GM12878 (cell line): Measurements from ENCODE around the gene ABI3. TPM values are rescaled to one million over a fixed set of nuclear protein-coding genes. Genes with fewer than 3 reads are reported as not detected.
A peak's percentile ranks its signal among the peaks of the same experiment; 100 is the strongest.

Experiments
- ATAC-seq: fragments of 200-7000 bp; cut with Tn5 transposase; 3 replicates; pipeline ENCODE4 v1.9.1; 2020; ENCODE audit warnings: mild to moderate bottlenecking, moderate library complexity
- BruUV-seq: library from RNA; stranded (reverse); fragments of 400-500 nt; replicated peaks from 2 replicates; lab custom pipeline; 2021; lab: Mats Ljungman, UMichigan
- CTCF ChIA-PET: fragments of 300-600 bp; sonication (Branson Sonifier 250); formaldehyde crosslinking; extraction: SDS; loops from one replicate; lab custom pipeline; 2021; ENCODE audit warnings: inconsistent platforms; lab: Yijun Ruan, JAX
- POLR2A ChIA-PET: fragments of 350-600 bp; formaldehyde crosslinking; extraction: SDS; loops from one replicate; lab custom pipeline; 2021; ENCODE audit warnings: inconsistent platforms; lab: Charles Lee
- RAD21 ChIA-PET: fragments of 300-600 bp; sonication (Branson Sonifier 250); formaldehyde crosslinking; loops from one replicate; lab custom pipeline; 2023; ENCODE audit warnings: antibody characterized with exemption; ENCODE audit not compliant: unreplicated experiment; lab: Charles Lee
- SMC1A ChIA-PET: fragments of 300-600 bp; sonication (Branson Sonifier 250); formaldehyde crosslinking; loops from one replicate; lab custom pipeline; 2023; ENCODE audit not compliant: unreplicated experiment, uncharacterized antibody; lab: Charles Lee
- DNase-seq: peaks from one replicate; pipeline ENCODE4 v3.0.0-alpha.2; 2011; ENCODE audit warnings: low read depth, low spot score
- FAIRE-seq: peaks from 3 replicates; lab custom pipeline; 2011; peaks lifted over from hg19 to GRCh38; lab: Jason Lieb, UNC
- H2AFZ ChIP-seq: 2 replicates; pipeline ENCODE4 v1.6.0; 2011; ENCODE audit warnings: low read depth, low read length, control low read depth; ENCODE audit not compliant: control insufficient read depth
- H3K27ac ChIP-seq: 2 replicates; pipeline ENCODE4 v1.5.1; 2011; ENCODE audit warnings: control low read depth; ENCODE audit not compliant: control insufficient read depth, insufficient read depth
- H3K27me3 ChIP-seq, 2 experiments: replicated peaks in 1 of 2; 2 replicates each; pipeline versions ENCODE4 v1.6.0 to v1.6.1; 2011; ENCODE audit warnings: low read length in 1 of 2; ENCODE audit not compliant: control insufficient read depth in 2 of 2, insufficient read depth in 2 of 2
- H3K36me3 ChIP-seq, 2 experiments: 2 replicates each; pipeline ENCODE4 v1.5.1; 2011; ENCODE audit warnings: low read length in 1 of 2; ENCODE audit not compliant: control insufficient read depth in 2 of 2, insufficient read depth in 2 of 2
- H3K4me1 ChIP-seq: 2 replicates; pipeline ENCODE4 v1.6.1; 2011; ENCODE audit warnings: mild to moderate bottlenecking, low read length, moderate library complexity, mixed read lengths; ENCODE audit not compliant: control insufficient read depth, insufficient read depth
- H3K4me2 ChIP-seq: 2 replicates; pipeline ENCODE4 v1.6.0; 2011; ENCODE audit warnings: control low read depth; ENCODE audit not compliant: control insufficient read depth, insufficient read depth
- H3K4me3 ChIP-seq: fragments of 200-600 bp; sonication (generic); 2 replicates; pipeline ENCODE4 v1.5.1; 2016
- H3K79me2 ChIP-seq: 2 replicates; pipeline ENCODE4 v1.6.0; 2011; ENCODE audit warnings: low read length; ENCODE audit not compliant: control insufficient read depth, insufficient read depth
- H3K9ac ChIP-seq: 2 replicates; pipeline ENCODE4 v1.8.0; 2011; ENCODE audit warnings: low read length, control low read depth, mixed read lengths; ENCODE audit not compliant: control insufficient read depth, insufficient read depth
- H3K9me3 ChIP-seq: replicated peaks from 3 replicates; pipeline ENCODE4 v1.5.1; 2011; ENCODE audit warnings: mild to moderate bottlenecking, low read length; ENCODE audit not compliant: control insufficient read depth, insufficient read depth
- H4K20me1 ChIP-seq: 2 replicates; pipeline ENCODE4 v1.6.0; 2011; ENCODE audit not compliant: control insufficient read depth, insufficient read depth
- ASH2L ChIP-seq: fragments of 300-600, 200-600 bp; sonication (generic); IDR thresholded peaks from 2 replicates; pipeline ENCODE4 v1.6.1; 2017; ENCODE audit warnings: low read depth, mild to moderate bottlenecking, borderline replicate concordance
- ATF3 ChIP-seq: IDR thresholded peaks from 2 replicates; pipeline ENCODE4 v1.6.1; 2011; ENCODE audit warnings: low read depth, mild to moderate bottlenecking, low read length, moderate library complexity, borderline replicate concordance; ENCODE audit errors: extremely low read depth
- BCL11A ChIP-seq: IDR thresholded peaks from 2 replicates; pipeline ENCODE4 v1.6.1; 2011; ENCODE audit warnings: low read depth, low read length
- CTCF ChIP-seq, 3 experiments: IDR thresholded peaks in 2 of 3; conservative IDR thresholded peaks in 1 of 3; 2 replicates each; pipeline ENCODE4 v1.5.1; 2011; ENCODE audit warnings: low read depth in 3 of 3, low read length in 3 of 3, mild to moderate bottlenecking in 3 of 3, control low read depth in 2 of 3, moderate library complexity in 2 of 3, inconsistent platforms in 1 of 3, mixed read lengths in 1 of 3; ENCODE audit not compliant: control insufficient read depth in 2 of 3, insufficient read depth in 1 of 3; ENCODE audit errors: extremely low read depth in 1 of 3
- FOS ChIP-seq: IDR thresholded peaks from 3 replicates; pipeline ENCODE4 v1.6.1; 2011; ENCODE audit warnings: borderline replicate concordance; ENCODE audit not compliant: insufficient read length; ENCODE audit errors: extremely low read depth
- GABPA ChIP-seq: IDR thresholded peaks from 2 replicates; pipeline ENCODE4 v1.6.1; 2014; ENCODE audit warnings: antibody characterized with exemption, low read depth, mild to moderate bottlenecking, inconsistent platforms
- HCFC1 ChIP-seq: fragments of 150-350 bp; IDR thresholded peaks from 2 replicates; pipeline ENCODE4 v1.6.1; 2014; ENCODE audit warnings: low read length
- HDAC2 ChIP-seq: fragments of 200-600 bp; sonication (generic); IDR thresholded peaks from 2 replicates; pipeline ENCODE4 v1.6.1; 2017
- IKZF1 ChIP-seq: fragments of 450-650 bp; conservative IDR thresholded peaks from 2 replicates; pipeline ENCODE4 v1.6.1; 2017; ENCODE audit warnings: antibody characterized with exemption, mild to moderate bottlenecking
- KAT2A ChIP-seq: conservative IDR thresholded peaks from 2 replicates; pipeline ENCODE4 v1.6.1; 2011; ENCODE audit warnings: low read depth, low read length; ENCODE audit not compliant: control insufficient read depth
- NBN ChIP-seq: fragments of 450-650 bp; IDR thresholded peaks from 2 replicates; pipeline ENCODE4 v1.6.1; 2016
- NFXL1 ChIP-seq: fragments of 450-650 bp; IDR thresholded peaks from 2 replicates; pipeline ENCODE4 v1.6.1; 2017; ENCODE audit warnings: antibody characterized with exemption, mild to moderate bottlenecking, borderline replicate concordance
- NR2F1 ChIP-seq: fragments of 450-650 bp; conservative IDR thresholded peaks from 2 replicates; pipeline ENCODE4 v1.6.1; 2017; ENCODE audit warnings: mild to moderate bottlenecking
- PKNOX1 ChIP-seq: fragments of 450-650 bp; IDR thresholded peaks from 2 replicates; pipeline ENCODE4 v1.6.1; 2016; ENCODE audit warnings: mild to moderate bottlenecking
- POLR2AphosphoS2 ChIP-seq: IDR thresholded peaks from 2 replicates; pipeline ENCODE4 v1.6.1; 2011; ENCODE audit warnings: low read depth, mild to moderate bottlenecking, low read length, improper control_type of control experiment, moderate library complexity
- RBBP5 ChIP-seq: fragments of 200-600 bp; sonication (generic); conservative IDR thresholded peaks from 2 replicates; pipeline ENCODE4 v1.6.1; 2016
- RCOR1 ChIP-seq: conservative IDR thresholded peaks from 2 replicates; pipeline ENCODE4 v1.6.1; 2012; ENCODE audit warnings: low read depth, low read length, improper control_type of control experiment
- SMARCA5 ChIP-seq: fragments of 450-650 bp; IDR thresholded peaks from 2 replicates; pipeline ENCODE4 v1.6.1; 2017; ENCODE audit warnings: mild to moderate bottlenecking
- SMC3 ChIP-seq: IDR thresholded peaks from 2 replicates; pipeline ENCODE4 v1.6.1; 2011; ENCODE audit warnings: low read length, improper control_type of control experiment, borderline replicate concordance
- SP1 ChIP-seq: IDR thresholded peaks from one replicate; pipeline ENCODE4 v1.6.1; 2011; ENCODE audit warnings: low read depth, low read length
- TAF1 ChIP-seq: IDR thresholded peaks from 2 replicates; pipeline ENCODE4 v1.6.1; 2011; ENCODE audit warnings: mild to moderate bottlenecking, low read depth, low read length, borderline replicate concordance
- YY1 ChIP-seq: IDR thresholded peaks from 2 replicates; pipeline ENCODE4 v1.6.1; 2011; ENCODE audit warnings: low read depth, mild to moderate bottlenecking, low read length
- WGBS: methylation state at CpG from one replicate; pipeline ENCODE4 v1.1.6; 2016; ENCODE audit warnings: low lambda C conversion rate; ENCODE audit not compliant: insufficient replicate concordance, insufficient coverage; ENCODE audit errors: missing lambda C conversion rate; 5-methylcytosine and 5-hydroxymethylcytosine counted together
- in situ Hi-C: fragments of 300-500 bp; cut with MboI; formaldehyde crosslinking; loops from 9 replicates; pipeline ENCODE4 v1.14.3; 2018; ENCODE audit warnings: mixed read lengths
- intact Hi-C: fragments of 100-400 bp; cut with micrococcal nuclease; formaldehyde crosslinking; loops from one replicate; pipeline ENCODE4 v1.14.2; 2022; ENCODE audit not compliant: unreplicated experiment
- polyA plus RNA-seq, 11 experiments: library from polyadenylated mRNA; depleted of rRNA in 4 of 11; unstranded in 6 of 11; stranded (reverse) in 5 of 11; fragments of >200 nt; fragmentation: Nextera tagmentation in 4 of 11; fragmentation: Illumina TruSeq in 1 of 11; extraction: Ambion mirVana in 4 of 11; extraction: Trizol in 1 of 11; gene quantifications; 1 replicate in 1 of 11; 2 replicates in 10 of 11; pipeline versions ENCODE4 v1.2.1 to v1.2.3, GENCODE V29; 2011 to 2016; ENCODE audit warnings: inconsistent platforms in 2 of 11, missing spikeins in 2 of 11, low read depth in 1 of 11
- total RNA-seq, 4 experiments: library from RNA; depleted of rRNA in 3 of 4; stranded (reverse); fragments of >200 nt in 3 of 4; fragmentation: Illumina TruSeq in 1 of 4; extraction: Trizol in 1 of 4; gene quantifications; 2 replicates each; pipeline versions ENCODE4 v1.2.1 to v1.2.3, GENCODE V29; 2013 to 2021

The ABI3 gene
- total and polyA plus RNA-seq, 10 of the 15 experiments (the other 5 are each of a cell fraction or from before 2014, with no cell fraction given) = 13.4 to 109 (median 51.1) TPM

- TF ChIP-seq FOS (no peak), HDAC2 (no peak), GABPA (no peak), BCL11A (no peak), POLR2AphosphoS2 (no peak; the same call in none of the 2 replicates), NFXL1 (no peak), YY1 (peak; percentile 93), NBN (no peak; the same call in none of the 2 replicates), HCFC1 (no peak), SMARCA5 (peak; percentile 85; the same call in 1 of the 2 replicates), ASH2L (no peak), NR2F1 (0 out of 2 replicates have a peak, but pooled peaks have one; percentile 63), SP1 (peak; percentile 50), ATF3 (no peak)
Observed at GRCh38 chr17:49210158-49211029, at the start of gene ABI3, which contains the start of gene GNGT2 (continued).

- Histone ChIP-seq H3K4me3 (no peak overlapping the region), H3K36me3 (no peaks in the 10 kb centered on the region), H2AFZ (no peak overlapping the region), H3K79me2 (no peaks in the 10 kb centered on the region), H4K20me1 (no peaks in the 10 kb centered on the region), H3K4me1 (no peaks in the 10 kb centered on the region), H3K27me3 (no peaks in the 10 kb centered on the region; a peak in 2 of 4 replicates), H3K4me2 (no peak overlapping the region), H3K9ac (no peak overlapping the region), H3K27ac (no peak overlapping the region), H3K9me3 (no peaks in the 10 kb centered on the region)
- intact Hi-C loops (no loop called here), in situ Hi-C loops (no loop called here)
- RAD21 ChIA-PET = no interaction called here
- no TSS peak for BruUV-seq
- SMC1A ChIA-PET = no interaction called here
- ATAC-seq (no peak), FAIRE-seq (no peak), DNase-seq (no peak)
- POLR2A ChIA-PET = no interaction called here
- 4% methylated on average over 4 of the region's 4 CpGs for WGBS
- CTCF ChIA-PET = no interaction called here
- no peak for TF ChIP-seq CTCF (IDR thresholded peaks at IDR 0.05 in 2 of 3, conservative IDR thresholded peaks at IDR 0.05 in 1 of 3; ENCODE audit: control insufficient read depth in 2 of 3, extremely low read depth in 1 of 3, insufficient read depth in 1 of 3, low read depth in 3 of 3, low read length in 3 of 3)
- no peak for TF ChIP-seq TAF1
- TF ChIP-seq IKZF1 = no peak
- TF ChIP-seq PKNOX1 = no peak
- no peak for TF ChIP-seq FOS
- TF ChIP-seq KAT2A = no peak
- TF ChIP-seq SMC3 = no peak
- no peak for TF ChIP-seq RCOR1
- TF ChIP-seq RBBP5 = no peak
- TF ChIP-seq HCFC1 = no peak
Observed at GRCh38 chr17:49162866-49163265, 47.6 kb upstream of the ABI3 start.
